Neural progenitor cell (in vitro differentiated cells): ENCODE measurements around the gene COL13A1. TPM values are rescaled to one million over a fixed set of nuclear protein-coding genes. Genes with fewer than 3 reads are reported as not detected.

Source experiments
- DNase-seq: peaks from one replicate; pipeline ENCODE4 v3.0.0-alpha.2; 2016; ENCODE audit warnings: low spot score
- H2AFZ ChIP-seq: fragments of 200-600 bp; sonication (generic); replicated peaks from 2 replicates; pipeline ENCODE4 v1.6.1; 2016; ENCODE audit warnings: antibody characterized with exemption
- H3F3A ChIP-seq: fragments of 200-600 bp; sonication (generic); 2 replicates; pipeline ENCODE4 v1.6.1; 2016; ENCODE audit warnings: antibody characterized with exemption, low read depth
- H3K27ac ChIP-seq: fragments of 200-600 bp; sonication (generic); 2 replicates; pipeline ENCODE4 v1.5.1; 2016; ENCODE audit warnings: mild to moderate bottlenecking
- H3K27me3 ChIP-seq: fragments of 200-600 bp; sonication (generic); 2 replicates; pipeline ENCODE4 v1.6.1; 2016; ENCODE audit warnings: mild to moderate bottlenecking, moderate library complexity
- H3K36me3 ChIP-seq: fragments of 200-600 bp; sonication (generic); 2 replicates; pipeline ENCODE4 v1.5.1; 2016
- H3K4me1 ChIP-seq: fragments of 200-600 bp; sonication (generic); 2 replicates; pipeline ENCODE4 v1.6.1; 2016; ENCODE audit warnings: mixed run types
- H3K4me2 ChIP-seq: fragments of 200-600 bp; sonication (generic); 2 replicates; pipeline ENCODE4 v1.6.1; 2016
- H3K4me3 ChIP-seq: fragments of 200-600 bp; sonication (generic); 2 replicates; pipeline ENCODE4 v1.5.1; 2016
- H3K79me2 ChIP-seq: fragments of 200-600 bp; sonication (generic); 2 replicates; pipeline ENCODE4 v1.6.1; 2016; ENCODE audit warnings: low read depth
- H3K9ac ChIP-seq: fragments of 200-600 bp; sonication (generic); 2 replicates; pipeline ENCODE4 v1.6.1; 2016
- H3K9me3 ChIP-seq: fragments of 200-600 bp; sonication (generic); 2 replicates; pipeline ENCODE4 v1.5.1; 2016; ENCODE audit warnings: low read depth
- H4K20me1 ChIP-seq: fragments of 200-600 bp; sonication (generic); 2 replicates; pipeline ENCODE4 v1.6.1; 2016; ENCODE audit warnings: low read depth
- H3K27ac Mint-ChIP-seq: 3 replicates; pipeline ENCODE4 v1.8.0; 2021; ENCODE audit warnings: mixed read lengths
- H3K27me3 Mint-ChIP-seq: 2 replicates; pipeline ENCODE4 v1.8.0; 2022; ENCODE audit warnings: low read depth, mild to moderate bottlenecking, inconsistent platforms, moderate library complexity, mixed read lengths; ENCODE audit not compliant: insufficient read depth
- H3K36me3 Mint-ChIP-seq: 3 replicates; pipeline ENCODE4 v1.8.0; 2021; ENCODE audit warnings: mixed read lengths
- H3K4me1 Mint-ChIP-seq: 3 replicates; pipeline ENCODE4 v1.8.0; 2021; ENCODE audit warnings: mixed read lengths
- H3K4me3 Mint-ChIP-seq: 3 replicates; pipeline ENCODE4 v1.8.0; 2021; ENCODE audit warnings: mild to moderate bottlenecking, moderate library complexity, mixed read lengths
- H3K9me3 Mint-ChIP-seq: 3 replicates; pipeline ENCODE4 v1.8.0; 2020; ENCODE audit warnings: mixed read lengths
- EZH2 ChIP-seq: fragments of 200-600 bp; sonication (generic); IDR thresholded peaks from 2 replicates; pipeline ENCODE4 v1.6.1; 2017; ENCODE audit warnings: antibody characterized with exemption, mild to moderate bottlenecking, moderate library complexity
- EZH2phosphoT487 ChIP-seq: fragments of 200-600 bp; sonication (generic); IDR thresholded peaks from 2 replicates; pipeline ENCODE4 v1.6.1; 2017; ENCODE audit warnings: antibody characterized with exemption
- total RNA-seq: library from RNA; depleted of rRNA; stranded (reverse); fragments of >200 nt; gene quantifications from 2 replicates; pipeline ENCODE4 v1.2.3, GENCODE V29; 2015; ENCODE audit warnings: low replicate concordance
- TF ChIP-seq, protein P1 (sequence below): fragments of 200-600 bp; sonication (generic); IDR thresholded peaks from 2 replicates; pipeline ENCODE4 v1.5.1; 2017; ENCODE audit warnings: antibody characterized with exemption, mild to moderate bottlenecking

COL13A1 gene
- total RNA-seq, 1 donor from 2014 or later: 1.3 TPM

DNA sequence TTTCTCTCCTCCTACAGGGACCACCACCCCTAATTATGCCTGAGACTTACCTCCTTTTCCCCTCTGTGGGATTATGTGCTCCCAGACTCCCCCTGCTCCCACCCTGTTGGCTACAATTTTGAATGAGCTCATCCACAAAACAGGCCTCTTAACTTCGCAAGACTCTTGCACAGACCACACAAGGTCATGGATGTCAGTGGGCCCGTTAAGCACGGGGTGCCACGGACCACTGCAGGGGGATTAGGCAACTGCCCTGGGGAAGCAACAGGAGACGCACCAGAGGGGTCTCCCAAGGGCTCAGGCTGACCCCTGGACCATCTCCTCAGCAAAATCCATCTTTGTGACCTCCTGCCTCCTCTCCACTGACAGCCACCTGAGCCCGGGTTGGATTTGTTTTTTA, 42.1 kb upstream of the COL13A1 start:
- H3K27me3 Mint-ChIP-seq: peaks cover 3% of the 10 kb centered on the region
- H3K4me1 ChIP-seq: no peaks in the 10 kb centered on the region
- no peak overlapping the region for H3K27ac ChIP-seq
- H3F3A ChIP-seq: no peaks in the 10 kb centered on the region
- no peaks in the 10 kb centered on the region for H3K36me3 ChIP-seq
- H3K4me2 ChIP-seq: no peak overlapping the region
- no peaks in the 10 kb centered on the region for H3K9me3 Mint-ChIP-seq
- H3K27me3 ChIP-seq: no peaks in the 10 kb centered on the region
- no peak overlapping the region for H2AFZ ChIP-seq
- no peaks in the 10 kb centered on the region for H3K36me3 Mint-ChIP-seq
- no peak overlapping the region for H3K4me3 Mint-ChIP-seq
- TF ChIP-seq, protein P1, sequence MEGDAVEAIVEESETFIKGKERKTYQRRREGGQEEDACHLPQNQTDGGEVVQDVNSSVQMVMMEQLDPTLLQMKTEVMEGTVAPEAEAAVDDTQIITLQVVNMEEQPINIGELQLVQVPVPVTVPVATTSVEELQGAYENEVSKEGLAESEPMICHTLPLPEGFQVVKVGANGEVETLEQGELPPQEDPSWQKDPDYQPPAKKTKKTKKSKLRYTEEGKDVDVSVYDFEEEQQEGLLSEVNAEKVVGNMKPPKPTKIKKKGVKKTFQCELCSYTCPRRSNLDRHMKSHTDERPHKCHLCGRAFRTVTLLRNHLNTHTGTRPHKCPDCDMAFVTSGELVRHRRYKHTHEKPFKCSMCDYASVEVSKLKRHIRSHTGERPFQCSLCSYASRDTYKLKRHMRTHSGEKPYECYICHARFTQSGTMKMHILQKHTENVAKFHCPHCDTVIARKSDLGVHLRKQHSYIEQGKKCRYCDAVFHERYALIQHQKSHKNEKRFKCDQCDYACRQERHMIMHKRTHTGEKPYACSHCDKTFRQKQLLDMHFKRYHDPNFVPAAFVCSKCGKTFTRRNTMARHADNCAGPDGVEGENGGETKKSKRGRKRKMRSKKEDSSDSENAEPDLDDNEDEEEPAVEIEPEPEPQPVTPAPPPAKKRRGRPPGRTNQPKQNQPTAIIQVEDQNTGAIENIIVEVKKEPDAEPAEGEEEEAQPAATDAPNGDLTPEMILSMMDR: no peak
- no peak for TF ChIP-seq EZH2phosphoT487
- no peak for TF ChIP-seq EZH2
- H3K9ac ChIP-seq: no peak overlapping the region
- no peak overlapping the region for H3K4me3 ChIP-seq
- H3K9me3 ChIP-seq: no peaks in the 10 kb centered on the region
- H3K4me1 Mint-ChIP-seq: peaks cover 14% of the 10 kb centered on the region
- DNase-seq: no peak
- no peaks in the 10 kb centered on the region for H4K20me1 ChIP-seq
- H3K79me2 ChIP-seq: no peaks in the 10 kb centered on the region
- H3K27ac Mint-ChIP-seq: no peak overlapping the region

GRCh38 chr10:69760072-69760471, 41.6 kb upstream of the COL13A1 start:
- no peaks in the 10 kb centered on the region for H4K20me1 ChIP-seq

DNA sequence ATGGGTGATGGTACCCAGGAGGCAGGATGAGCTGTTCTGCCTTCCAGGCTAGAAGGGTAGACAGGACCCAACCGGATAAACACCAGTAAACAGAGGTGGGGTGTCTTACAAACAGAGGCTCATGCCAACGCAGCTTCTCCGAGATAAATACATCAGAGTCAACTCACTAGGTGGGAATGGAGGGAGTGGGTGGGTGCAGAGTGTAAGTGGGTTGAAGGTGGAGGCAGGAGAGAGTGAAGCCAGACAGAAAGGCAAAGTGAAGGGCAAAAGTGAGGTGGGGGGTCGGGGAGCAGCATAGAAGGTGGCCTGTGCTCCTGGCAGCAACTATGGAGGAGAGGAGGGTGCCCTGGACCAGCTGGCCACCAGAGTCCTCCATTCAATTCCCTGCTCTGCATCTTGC, 40.4 kb upstream of the COL13A1 start:
- peaks cover 14% of the 10 kb centered on the region for H3K4me1 Mint-ChIP-seq
- Histone ChIP-seq H3K9ac (no peak overlapping the region), H3K36me3 (no peaks in the 10 kb centered on the region), H3K4me1 (no peaks in the 10 kb centered on the region), H4K20me1 (no peaks in the 10 kb centered on the region), H2AFZ (no peak overlapping the region), H3K79me2 (no peaks in the 10 kb centered on the region), H3K27me3 (no peaks in the 10 kb centered on the region), H3K4me3 (no peak overlapping the region), H3F3A (no peaks in the 10 kb centered on the region), H3K4me2 (no peak overlapping the region), H3K9me3 (no peaks in the 10 kb centered on the region), H3K27ac (no peak overlapping the region)
- no peaks in the 10 kb centered on the region for H3K36me3 Mint-ChIP-seq
- no peaks in the 10 kb centered on the region for H3K9me3 Mint-ChIP-seq
- peaks cover 5% of the 10 kb centered on the region for H3K27me3 Mint-ChIP-seq
- peak overlapping the region; percentile 25 for H3K27ac Mint-ChIP-seq
- no peak for DNase-seq
- TF ChIP-seq EZH2phosphoT487 (no peak), EZH2 (no peak)
- TF ChIP-seq, protein P1: no peak
- H3K4me3 Mint-ChIP-seq: no peak overlapping the region

More at GRCh38 chr10:69760072-69760471, 41.6 kb upstream of the COL13A1 start:
- Histone ChIP-seq H3K27me3 (no peaks in the 10 kb centered on the region), H3K36me3 (no peaks in the 10 kb centered on the region), H3K79me2 (no peaks in the 10 kb centered on the region), H3K4me3 (no peak overlapping the region), H2AFZ (no peak overlapping the region), H3K9me3 (no peaks in the 10 kb centered on the region), H3K4me2 (no peak overlapping the region), H3K27ac (no peak overlapping the region), H3K9ac (no peak overlapping the region), H3F3A (no peaks in the 10 kb centered on the region), H3K4me1 (no peaks in the 10 kb centered on the region)
- H3K36me3 Mint-ChIP-seq: no peaks in the 10 kb centered on the region
- TF ChIP-seq EZH2 (no peak), EZH2phosphoT487 (no peak)
- TF ChIP-seq, protein P1: no peak
- H3K27me3 Mint-ChIP-seq: peaks cover 3% of the 10 kb centered on the region
- H3K27ac Mint-ChIP-seq: no peak overlapping the region
- no peaks in the 10 kb centered on the region for H3K9me3 Mint-ChIP-seq
- H3K4me1 Mint-ChIP-seq: peaks cover 14% of the 10 kb centered on the region
- H3K4me3 Mint-ChIP-seq: no peak overlapping the region
- no peak for DNase-seq
